Germinal center (tissue), 1 donor: Measurements from ENCODE around the gene ZNF311.
A peak's percentile ranks its signal among the peaks of the same experiment; 100 is the strongest.
"Not testable (repeated sequence)": the region's sequence is repeated elsewhere in the genome, so short reads cannot be mapped to it uniquely, and the experiment has no call there.

Experiments
- DNase-seq: peaks from one replicate; pipeline ENCODE4 v3.0.0; 2012; ENCODE audit warnings: mixed read lengths, low spot score

Gene ZNF311

GRCh38 chr6:28953585-28954258 is 51.4 kb downstream of the ZNF311 start:
- no peak for DNase-seq

- DNase-seq, result peak; percentile 37
Observed at GRCh38 chr6:28953039-28953584, 52.0 kb downstream of the ZNF311 start.

- DNase-seq, result not testable (repeated sequence)
Observed at GRCh38 chr6:28949656-28950195, 55.4 kb downstream of the ZNF311 start.

- DNase-seq, result no peak
Observed at GRCh38 chr6:28948782-28949486, 56.2 kb downstream of the ZNF311 start.

GRCh38 chr6:28947831-28948270 is 57.3 kb downstream of the ZNF311 start:
- DNase-seq, result no peak

- DNase-seq, result no peak
Observed at GRCh38 chr6:28947067-28947765, 57.9 kb downstream of the ZNF311 start.

- no peak for DNase-seq
Observed at GRCh38 chr6:28945349-28945748, 59.8 kb downstream of the ZNF311 start.
